Adrenal gland (tissue), 5 donors: ENCODE results near the gene SDK1.

ENCODE experiments used
- POLR2A ChIP-seq, 2 donors: fragments of 450-650 bp; IDR thresholded peaks; one replicate each; pipeline ENCODE4 v1.6.1; 2017; ENCODE audit warnings: antibody characterized with exemption in 2 of 2, mild to moderate bottlenecking in 2 of 2, moderate library complexity in 1 of 2
- TF ChIP-seq, protein P1 (sequence below), 6 experiments: fragments of 450-650 bp in 4 of 6; fragments of 200-600 bp in 2 of 6; sonication (generic) in 1 of 6; IDR thresholded peaks; 1 replicate in 5 of 6; 2 replicates in 1 of 6; pipeline versions ENCODE4 v1.5.1 to v1.8.0; 2016 to 2021; ENCODE audit warnings: antibody characterized with exemption in 6 of 6, mild to moderate bottlenecking in 2 of 6, moderate library complexity in 1 of 6
- donor health status: DM: no; HTN: no; CAD: no.

DNA sequence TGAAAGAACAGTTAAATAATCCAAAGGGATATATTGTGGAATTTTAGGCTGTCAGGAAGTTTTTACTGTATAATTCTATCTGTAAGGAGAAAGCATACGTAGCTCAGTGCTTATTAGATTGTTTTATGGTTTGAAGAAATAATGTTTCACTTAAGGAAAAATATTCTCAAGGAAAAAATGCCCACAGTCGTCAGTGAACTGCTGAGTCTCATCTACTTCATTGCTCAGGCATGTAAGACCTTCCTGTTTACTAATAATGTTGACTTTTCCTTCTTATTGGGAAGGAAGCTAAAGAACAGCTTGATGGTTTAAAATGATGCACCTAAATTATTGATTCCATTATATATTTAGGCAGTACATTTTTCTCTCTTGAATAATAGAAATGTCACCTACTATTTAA is 304.2 kb downstream of the SDK1 start:
- no peak for TF ChIP-seq POLR2A (IDR thresholded peaks at IDR 0.05)
- TF ChIP-seq, protein P1, sequence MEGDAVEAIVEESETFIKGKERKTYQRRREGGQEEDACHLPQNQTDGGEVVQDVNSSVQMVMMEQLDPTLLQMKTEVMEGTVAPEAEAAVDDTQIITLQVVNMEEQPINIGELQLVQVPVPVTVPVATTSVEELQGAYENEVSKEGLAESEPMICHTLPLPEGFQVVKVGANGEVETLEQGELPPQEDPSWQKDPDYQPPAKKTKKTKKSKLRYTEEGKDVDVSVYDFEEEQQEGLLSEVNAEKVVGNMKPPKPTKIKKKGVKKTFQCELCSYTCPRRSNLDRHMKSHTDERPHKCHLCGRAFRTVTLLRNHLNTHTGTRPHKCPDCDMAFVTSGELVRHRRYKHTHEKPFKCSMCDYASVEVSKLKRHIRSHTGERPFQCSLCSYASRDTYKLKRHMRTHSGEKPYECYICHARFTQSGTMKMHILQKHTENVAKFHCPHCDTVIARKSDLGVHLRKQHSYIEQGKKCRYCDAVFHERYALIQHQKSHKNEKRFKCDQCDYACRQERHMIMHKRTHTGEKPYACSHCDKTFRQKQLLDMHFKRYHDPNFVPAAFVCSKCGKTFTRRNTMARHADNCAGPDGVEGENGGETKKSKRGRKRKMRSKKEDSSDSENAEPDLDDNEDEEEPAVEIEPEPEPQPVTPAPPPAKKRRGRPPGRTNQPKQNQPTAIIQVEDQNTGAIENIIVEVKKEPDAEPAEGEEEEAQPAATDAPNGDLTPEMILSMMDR (IDR thresholded peaks at IDR 0.05), result no peak
